HS-5 (cell line): Measurements from ENCODE around the gene GPSM3.
A peak's percentile ranks its signal among the peaks of the same experiment; 100 is the strongest.
"Not testable (repeated sequence)": the region's sequence is repeated elsewhere in the genome, so short reads cannot be mapped to it uniquely, and the experiment has no call there.

Experiments
- DNase-seq: peaks from one replicate; pipeline ENCODE4 v3.0.0-alpha.2; 2012; ENCODE audit warnings: low read depth

The GPSM3 gene

DNA sequence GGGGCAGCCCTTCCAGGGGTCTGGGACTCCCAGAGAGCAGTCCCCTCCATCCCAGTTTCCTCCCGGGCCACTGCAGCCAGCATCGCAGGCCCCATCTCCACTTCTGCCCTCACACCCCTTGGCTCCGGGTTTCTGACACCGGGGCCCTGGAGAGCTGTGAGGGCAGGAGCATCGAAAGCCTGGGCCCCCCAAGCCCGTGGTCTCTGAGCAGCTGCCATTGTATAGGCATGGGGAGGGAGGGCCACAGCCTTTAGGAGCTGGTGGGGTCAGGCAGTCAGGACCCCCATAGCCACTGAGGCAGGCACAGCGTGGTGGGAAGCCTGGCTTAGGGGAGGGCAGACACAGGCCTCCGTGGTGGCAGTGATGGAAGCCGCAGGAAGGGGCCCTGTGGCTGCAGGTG lies 9.7 kb upstream of the GPSM3 start:
- DNase-seq = no peak

GRCh38 chr6:32200711-32201475 lies 8.4 kb upstream of the GPSM3 start:
- no peak for DNase-seq

DNA sequence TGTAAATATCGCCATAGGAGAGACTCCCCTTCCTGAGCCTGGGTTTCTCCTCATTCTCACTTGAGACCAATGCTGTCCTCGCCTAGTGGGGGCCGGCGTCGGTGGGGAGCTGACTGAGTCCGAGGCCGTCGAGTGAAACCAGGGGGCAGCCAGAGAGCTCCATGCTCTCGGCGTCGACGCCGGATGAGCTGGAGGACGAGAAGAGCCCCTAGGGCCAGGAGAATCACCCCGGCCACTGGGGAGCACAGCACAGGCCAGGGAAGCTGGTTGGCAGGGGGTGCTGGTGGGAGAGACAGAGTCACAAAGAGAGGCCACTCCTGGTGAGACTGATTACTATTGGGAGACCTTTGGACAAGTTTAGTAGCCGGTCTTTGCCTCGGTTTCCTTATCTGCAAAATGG lies 6.4 kb upstream of the GPSM3 start:
- DNase-seq = no peak

GRCh38 chr6:32198345-32198696 lies 5.9 kb upstream of the GPSM3 start:
- no peak for DNase-seq

GRCh38 chr6:32196682-32197616 lies 4.5 kb upstream of the GPSM3 start:
- no peak for DNase-seq

DNA sequence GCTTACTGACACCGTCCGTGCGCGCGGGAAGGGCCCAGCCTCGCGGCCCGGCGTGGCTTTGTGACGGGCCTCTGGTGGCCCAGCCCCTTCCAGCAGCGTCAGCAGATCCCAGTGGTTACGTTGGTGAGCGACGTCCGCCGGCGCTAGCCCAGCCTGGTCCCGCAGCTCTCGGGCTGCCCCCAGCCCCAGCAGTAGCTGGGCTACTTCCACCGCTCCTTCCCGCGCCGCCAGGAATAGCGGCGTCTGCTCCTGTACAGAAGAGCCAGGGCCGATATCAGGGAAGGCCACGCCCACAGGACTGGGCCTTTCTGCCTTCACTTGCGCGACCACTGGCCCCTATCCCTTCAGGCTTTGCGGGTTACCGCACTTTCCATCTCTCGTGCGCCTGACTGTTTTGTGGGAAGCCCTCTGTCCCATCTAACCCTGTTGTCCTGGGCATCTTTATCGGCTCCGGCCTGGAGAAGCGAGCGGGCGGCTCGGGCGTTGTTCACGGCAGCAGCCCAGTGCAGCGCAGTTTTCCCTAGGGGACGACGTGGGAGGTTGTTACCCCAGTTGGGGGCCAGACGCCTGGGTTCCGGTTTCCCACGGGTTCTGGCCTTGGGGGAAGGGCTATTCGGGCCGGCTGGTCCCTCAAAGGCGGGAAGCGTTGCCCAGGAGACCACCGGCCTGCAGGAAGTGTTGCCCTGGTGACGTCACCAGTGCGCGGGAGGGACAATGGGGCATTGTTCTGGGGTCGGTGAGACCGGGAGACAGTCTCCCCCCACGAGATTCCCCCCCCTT lies 3.6 kb upstream of the GPSM3 start:
- DNase-seq = no peak

DNA sequence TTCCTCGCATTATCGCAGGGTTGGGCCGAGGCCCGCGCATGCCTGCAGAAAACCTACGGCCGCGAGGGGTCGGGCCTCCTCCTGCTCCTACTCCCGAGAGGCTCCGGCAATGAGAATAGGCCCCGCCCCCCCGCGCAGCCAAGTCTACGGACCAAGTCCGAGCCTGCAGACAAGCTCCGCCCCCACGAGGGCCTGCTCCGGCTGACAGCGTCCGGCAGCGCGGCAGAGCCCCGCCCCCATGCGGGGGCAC lies 3.1 kb upstream of the GPSM3 start:
- DNase-seq = peak; percentile 95

- no peak for DNase-seq
These were observed 2.6 kb upstream of the GPSM3 start for GRCh38 chr6:32194825-32195651.

- DNase-seq = no peak
These were observed 1.9 kb upstream of the GPSM3 start for GRCh38 chr6:32194388-32194787.

DNA sequence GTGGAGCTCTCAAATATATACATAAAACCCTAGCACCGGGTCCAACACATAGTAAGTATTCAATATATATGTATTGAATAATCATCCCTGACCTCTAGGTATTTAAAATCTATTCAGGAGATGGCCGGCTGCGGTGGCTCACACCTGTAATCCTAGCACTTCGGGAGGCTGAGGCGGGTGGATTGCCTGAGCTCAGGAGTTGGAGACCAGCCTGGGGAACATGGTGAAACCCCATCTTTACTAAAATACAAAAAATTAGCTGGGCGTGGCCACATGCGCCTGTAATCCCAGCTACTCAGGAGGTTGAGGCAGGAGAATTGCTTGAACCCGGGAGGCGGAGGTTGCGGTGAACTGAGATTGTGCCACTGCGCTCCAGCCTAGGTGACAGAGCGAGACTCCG lies 653 bp upstream of the GPSM3 start:
- DNase-seq = not testable (repeated sequence)

GRCh38 chr6:32191696-32192607 lies 491 bp downstream of the GPSM3 start:
- DNase-seq = no peak

DNA sequence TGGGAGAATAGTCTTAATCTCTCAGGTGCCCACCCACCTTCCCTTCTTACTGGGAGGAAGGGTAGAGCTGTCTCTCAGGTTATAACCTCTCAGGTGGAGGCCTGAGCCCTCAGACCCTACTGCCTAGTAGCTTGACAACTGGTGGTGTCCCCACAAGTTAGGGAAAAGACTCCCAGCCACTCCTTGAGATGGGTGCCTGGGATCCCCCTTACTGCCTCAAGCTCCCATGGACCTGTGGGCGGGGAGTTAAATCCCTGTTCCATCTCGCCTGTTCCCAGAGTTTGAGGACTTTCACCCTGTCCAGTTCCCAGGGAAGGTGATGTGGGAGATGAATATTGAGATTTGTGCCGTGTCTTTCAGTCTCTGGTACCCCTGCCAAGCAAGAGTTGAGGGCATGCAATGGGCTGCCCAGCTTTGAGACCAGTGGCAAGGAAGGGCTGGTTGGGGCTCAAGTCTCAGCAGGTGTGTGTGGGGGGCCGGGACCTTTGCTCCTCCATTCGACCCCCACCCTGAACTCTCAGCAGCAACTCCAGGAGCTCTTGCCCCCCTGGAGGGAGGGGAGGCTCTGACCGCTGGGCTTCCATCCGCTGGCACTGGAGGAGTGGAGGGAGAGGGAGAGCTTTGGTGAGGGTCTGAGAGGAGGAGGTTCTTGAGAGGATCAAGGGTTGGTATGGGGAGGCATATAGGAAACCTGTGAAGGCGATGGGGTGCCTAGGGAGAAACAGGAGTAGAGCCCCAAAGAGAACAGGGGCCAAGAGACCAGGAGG lies 1.3 kb downstream of the GPSM3 start:
- DNase-seq = no peak

- DNase-seq = peak; percentile 56
These were observed 2.2 kb downstream of the GPSM3 start, which contains the start of gene PBX2 for GRCh38 chr6:32190054-32190851. PBX2 (minus strand) TSS chr6:32190202; CDS start chr6:32189915, 287 bp downstream.

- DNase-seq = no peak
These were observed 2.7 kb downstream of the GPSM3 start for GRCh38 chr6:32189742-32190053.

DNA sequence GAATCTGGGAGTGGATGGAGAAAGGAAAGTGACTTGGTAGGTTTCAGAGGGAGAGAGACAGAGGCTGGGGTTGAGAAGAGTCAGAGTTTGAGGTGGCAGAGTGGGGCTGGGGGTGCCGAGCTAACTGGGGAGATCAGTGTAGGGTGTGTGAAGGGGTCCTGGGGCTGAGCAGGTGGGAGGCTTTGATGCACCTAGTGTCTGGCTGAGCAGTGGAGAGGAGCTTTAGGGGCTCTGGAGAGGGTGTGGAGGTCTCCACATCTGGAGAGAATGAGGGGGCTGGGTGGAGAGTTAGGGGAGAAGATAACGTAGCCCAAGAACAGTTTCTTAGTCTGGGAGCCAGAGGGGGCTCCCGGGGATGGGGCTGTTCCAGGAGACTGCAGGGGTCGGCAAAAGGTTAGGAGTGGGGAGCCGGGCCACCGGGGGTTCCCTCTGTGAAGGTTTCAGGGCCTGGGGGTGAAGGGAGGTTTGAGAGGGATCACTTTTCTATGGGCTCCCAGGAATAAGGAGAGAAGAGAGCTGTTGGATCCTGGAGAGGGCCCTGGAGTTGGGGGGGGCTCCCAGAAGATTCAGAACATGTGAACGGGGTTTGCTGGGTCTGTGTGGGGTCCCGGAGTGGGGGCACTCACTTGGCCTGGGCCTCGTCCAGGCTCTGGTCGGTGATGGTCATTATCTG lies 3.2 kb downstream of the GPSM3 start:
- no peak for DNase-seq

DNA sequence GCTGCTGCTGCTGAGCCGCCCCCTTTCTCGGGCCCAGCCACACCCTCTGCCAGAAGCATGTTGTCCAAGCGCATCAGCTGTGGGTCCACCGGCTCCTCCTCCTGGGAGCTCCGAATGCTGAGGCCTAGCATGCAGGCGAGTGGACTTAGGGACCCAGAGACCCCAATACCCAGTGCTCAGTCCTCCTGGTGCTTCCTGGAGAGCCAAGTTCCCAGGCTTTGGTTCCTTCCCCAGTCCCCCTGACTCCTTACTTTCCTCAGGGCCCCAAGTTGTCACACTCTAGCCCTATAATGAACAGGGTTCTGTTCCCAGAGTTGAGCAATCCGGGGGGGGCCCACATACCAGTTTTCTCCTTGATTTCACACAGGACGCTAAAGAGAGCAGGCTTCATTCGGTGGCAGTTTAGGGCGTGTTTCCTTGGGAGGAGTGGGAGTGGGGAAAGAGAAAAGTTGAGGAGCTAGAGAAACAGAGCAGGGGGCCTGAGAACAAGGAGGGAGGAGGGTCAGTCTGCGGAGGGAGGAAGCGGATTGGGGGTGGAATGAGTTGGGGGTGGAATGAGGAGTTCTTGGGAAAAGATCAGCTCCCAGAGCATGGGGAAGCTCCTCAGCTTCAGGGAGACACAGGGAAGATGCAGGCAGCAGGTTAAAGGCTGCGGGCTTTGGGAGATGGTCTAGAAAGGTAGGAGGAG lies 3.9 kb downstream of the GPSM3 start:
- DNase-seq = no peak

DNA sequence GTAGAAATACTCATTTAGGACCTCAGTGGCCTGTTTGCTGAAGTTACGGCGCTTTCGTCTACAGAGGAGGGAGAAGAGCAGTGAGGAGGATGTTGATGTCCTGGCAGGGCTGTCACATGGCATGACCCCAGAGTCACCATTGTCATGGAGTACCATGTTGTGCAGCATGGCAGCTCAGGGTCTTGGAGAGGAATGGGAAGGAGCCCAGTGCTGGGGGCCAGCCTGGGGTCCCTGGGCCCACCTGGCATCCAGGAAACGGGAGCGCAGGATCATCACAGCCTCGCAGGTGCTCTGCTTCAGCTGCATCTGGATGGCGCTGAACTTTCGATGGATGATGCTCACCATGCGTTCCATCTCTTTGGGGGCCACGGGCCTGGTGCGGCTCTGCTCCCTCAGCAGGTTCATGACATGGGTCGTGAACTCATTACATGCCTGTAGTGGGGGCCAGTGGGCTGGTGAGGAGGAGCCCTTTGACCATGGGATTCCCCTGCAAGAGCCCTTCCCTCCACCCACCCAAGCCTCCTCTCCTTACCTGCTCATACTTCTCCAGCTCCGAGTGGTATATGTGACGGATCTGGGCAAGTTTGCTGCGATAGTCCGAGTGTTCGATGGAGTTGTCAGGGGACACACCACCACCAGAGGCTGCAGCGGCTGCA lies 4.6 kb downstream of the GPSM3 start:
- DNase-seq = not testable (repeated sequence)
